IMR-90 (cell line): ENCODE results near the gene HPN. TPM values are rescaled to one million over a fixed set of nuclear protein-coding genes. Genes with fewer than 3 reads are reported as not detected.

Experiments
- ATAC-seq: fragments of 200-7000 bp; cut with Tn5 transposase; 2 replicates; pipeline ENCODE4 v1.9.1; 2020; ENCODE audit warnings: low read depth, mild to moderate bottlenecking, moderate library complexity
- BruUV-seq: library from RNA; stranded (reverse); fragments of 400-500 nt; replicated peaks from 2 replicates; lab custom pipeline; 2021; lab: Mats Ljungman, UMichigan
- CTCF ChIA-PET: fragments of 300-600 bp; formaldehyde crosslinking; extraction: SDS; loops from one replicate; lab custom pipeline; 2021; ENCODE audit warnings: antibody characterized with exemption; lab: Yijun Ruan, JAX
- POLR2A ChIA-PET: fragments of 300-600 bp; sonication (Branson Sonifier 250); formaldehyde crosslinking; loops from one replicate; lab custom pipeline; 2022; ENCODE audit warnings: antibody characterized with exemption; ENCODE audit not compliant: unreplicated experiment; lab: Charles Lee
- DNase-seq: peaks from one replicate; pipeline ENCODE4 v3.0.0; 2013
- H2AFZ ChIP-seq: replicated peaks from 2 replicates; pipeline ENCODE3; 2013; ENCODE audit warnings: low read length, mild to moderate bottlenecking; ENCODE audit not compliant: poor library complexity
- H2AK5ac ChIP-seq: 2 replicates; pipeline ENCODE4 v1.6.1; 2013; ENCODE audit warnings: low read depth, low read length, inconsistent platforms
- H2AK9ac ChIP-seq: replicated peaks from 2 replicates; pipeline ENCODE3; 2013; ENCODE audit warnings: mild to moderate bottlenecking, low read depth, low read length, moderate library complexity; ENCODE audit not compliant: poor library complexity
- H2BK120ac ChIP-seq: 2 replicates; pipeline ENCODE4 v1.6.1; 2013; ENCODE audit warnings: low read depth, low read length, inconsistent platforms
- H2BK15ac ChIP-seq: 3 replicates; pipeline ENCODE4 v1.6.1; 2013; ENCODE audit warnings: low read depth, low read length, inconsistent platforms
- H2BK20ac ChIP-seq: 2 replicates; pipeline ENCODE4 v1.6.1; 2013; ENCODE audit warnings: low read depth, mild to moderate bottlenecking, inconsistent platforms, low read length, moderate library complexity
- H2BK5ac ChIP-seq: 2 replicates; pipeline ENCODE4 v1.6.1; 2013; ENCODE audit warnings: mild to moderate bottlenecking, low read depth, low read length, inconsistent platforms; ENCODE audit not compliant: poor library complexity, severe bottlenecking
- H3K14ac ChIP-seq: replicated peaks from 2 replicates; pipeline ENCODE4 v1.6.1; 2013; ENCODE audit warnings: low read depth, low read length, inconsistent platforms
- H3K18ac ChIP-seq: 2 replicates; pipeline ENCODE4 v1.6.1; 2013; ENCODE audit warnings: low read depth, low read length, control low read depth
- H3K23ac ChIP-seq: 2 replicates; pipeline ENCODE4 v1.6.1; 2013; ENCODE audit warnings: low read depth, low read length, inconsistent platforms
- H3K27ac ChIP-seq: 2 replicates; pipeline ENCODE4 v1.5.1; 2013; ENCODE audit warnings: mild to moderate bottlenecking, control low read depth, low read length; ENCODE audit not compliant: insufficient read depth
- H3K27me3 ChIP-seq: 2 replicates; pipeline ENCODE4 v1.6.1; 2013; ENCODE audit warnings: low read length; ENCODE audit not compliant: control insufficient read depth, insufficient read depth
- H3K36me3 ChIP-seq: 2 replicates; pipeline ENCODE4 v1.6.1; 2013; ENCODE audit warnings: low read length, mixed read lengths; ENCODE audit not compliant: control insufficient read depth, insufficient read depth
- H3K4ac ChIP-seq: 2 replicates; pipeline ENCODE4 v1.6.1; 2013; ENCODE audit warnings: low read depth, low read length, inconsistent platforms
- H3K4me1 ChIP-seq: 2 replicates; pipeline ENCODE4 v1.6.1; 2013; ENCODE audit warnings: low read length, mixed read lengths; ENCODE audit not compliant: control insufficient read depth, insufficient read depth
- H3K4me2 ChIP-seq: 2 replicates; pipeline ENCODE4 v1.6.1; 2013; ENCODE audit warnings: low read depth, mild to moderate bottlenecking, control low read depth, low read length, moderate library complexity
- H3K4me3 ChIP-seq: 2 replicates; pipeline ENCODE4 v1.5.1; 2013; ENCODE audit warnings: low read depth, mild to moderate bottlenecking, control low read depth, low read length, moderate library complexity; ENCODE audit not compliant: insufficient read depth
- H3K56ac ChIP-seq: 2 replicates; pipeline ENCODE4 v1.6.1; 2013; ENCODE audit warnings: low read length, inconsistent platforms; ENCODE audit not compliant: insufficient read depth; ENCODE audit errors: extremely low read depth
- H3K79me1 ChIP-seq, 2 experiments: 2 replicates each; pipeline ENCODE4 v1.6.1; 2013; ENCODE audit warnings: low read length in 2 of 2, inconsistent platforms in 1 of 2, low read depth in 1 of 2
- H3K9ac ChIP-seq: 2 replicates; pipeline ENCODE4 v1.6.1; 2013; ENCODE audit warnings: low read depth, low read length, control low read depth
- H3K9me1 ChIP-seq: 2 replicates; pipeline ENCODE4 v1.6.1; 2013; ENCODE audit warnings: low read length, inconsistent platforms; ENCODE audit not compliant: insufficient read depth
- H3K9me3 ChIP-seq: 2 replicates; pipeline ENCODE4 v1.6.1; 2013; ENCODE audit warnings: low read length; ENCODE audit not compliant: control insufficient read depth, insufficient read depth
- H4K20me1 ChIP-seq: 2 replicates; pipeline ENCODE4 v1.6.1; 2013; ENCODE audit warnings: low read length, inconsistent platforms; ENCODE audit not compliant: insufficient read depth
- H4K5ac ChIP-seq: 2 replicates; pipeline ENCODE4 v1.6.1; 2013; ENCODE audit warnings: mild to moderate bottlenecking, low read depth, low read length, control low read depth
- H4K8ac ChIP-seq, 2 experiments: 2 replicates each; pipeline ENCODE4 v1.6.1; 2013; ENCODE audit warnings: low read depth in 2 of 2, low read length in 2 of 2, control low read depth in 1 of 2, inconsistent platforms in 1 of 2
- H4K91ac ChIP-seq: 2 replicates; pipeline ENCODE4 v1.6.1; 2013; ENCODE audit warnings: low read depth, low read length, inconsistent platforms; ENCODE audit not compliant: insufficient read depth
- CHD1 ChIP-seq: IDR thresholded peaks from 2 replicates; pipeline ENCODE4 v1.6.1; 2012; ENCODE audit warnings: low read depth, low read length, improper control_type of control experiment
- CTCF ChIP-seq: conservative IDR thresholded peaks from 2 replicates; pipeline ENCODE4 v1.5.1; 2012; ENCODE audit warnings: mild to moderate bottlenecking, low read depth, low read length, improper control_type of control experiment
- ELK1 ChIP-seq: fragments of 150-350 bp; IDR thresholded peaks from 2 replicates; pipeline ENCODE4 v1.6.1; 2016; ENCODE audit warnings: low read depth, mild to moderate bottlenecking, low read length, moderate library complexity, borderline replicate concordance
- FOS ChIP-seq: fragments of 150-350 bp; IDR thresholded peaks from 2 replicates; pipeline ENCODE4 v1.6.1; 2016; ENCODE audit warnings: low read depth, low read length
- MAFK ChIP-seq: IDR thresholded peaks from 2 replicates; pipeline ENCODE4 v1.6.1; 2012; ENCODE audit warnings: low read depth, low read length, improper control_type of control experiment
- MAZ ChIP-seq: IDR thresholded peaks from 2 replicates; pipeline ENCODE4 v1.6.1; 2012; ENCODE audit warnings: low read depth, mild to moderate bottlenecking, low read length, improper control_type of control experiment, moderate library complexity, borderline replicate concordance
- MXI1 ChIP-seq: IDR thresholded peaks from 2 replicates; pipeline ENCODE4 v1.6.1; 2012; ENCODE audit warnings: low read depth, mild to moderate bottlenecking, low read length, moderate library complexity, borderline replicate concordance
- NFE2L2 ChIP-seq: fragments of 150-350 bp; IDR thresholded peaks from 2 replicates; pipeline ENCODE4 v1.6.1; 2016; ENCODE audit warnings: low read depth, mild to moderate bottlenecking, low read length
- RAD21 ChIP-seq: IDR thresholded peaks from 2 replicates; pipeline ENCODE4 v1.6.1; 2012; ENCODE audit warnings: low read length, improper control_type of control experiment
- RCOR1 ChIP-seq: IDR thresholded peaks from 2 replicates; pipeline ENCODE4 v1.6.1; 2012; ENCODE audit warnings: mild to moderate bottlenecking, low read length, improper control_type of control experiment; ENCODE audit not compliant: insufficient replicate concordance
- SMC3 ChIP-seq: fragments of 150-350 bp; IDR thresholded peaks from 2 replicates; pipeline ENCODE4 v1.6.1; 2016; ENCODE audit warnings: low read depth, mild to moderate bottlenecking, antibody characterized with exemption, low read length, moderate library complexity
- USF2 ChIP-seq: fragments of 150-350 bp; IDR thresholded peaks from 2 replicates; pipeline ENCODE4 v1.6.1; 2017; ENCODE audit warnings: mild to moderate bottlenecking, antibody characterized with exemption, low read length, low read depth
- WGBS, 2 experiments: methylation state at CpG; one replicate each; pipeline versions ENCODE4 v1.1.5 to v1.1.7; 2013; ENCODE audit warnings: missing lambda C conversion rate in 2 of 2; ENCODE audit not compliant: insufficient read length in 1 of 2; ENCODE audit errors: extremely low coverage in 2 of 2; 5-methylcytosine and 5-hydroxymethylcytosine counted together
- dilution Hi-C: fragments of 300-500 bp; cut with HindIII; formaldehyde crosslinking; loops from one replicate; pipeline ENCODE4 v1.14.3; 2018; ENCODE audit warnings: low sequenced_read_pairs; ENCODE audit not compliant: unreplicated experiment
- in situ Hi-C: fragments of 300-500 bp; cut with MboI; formaldehyde crosslinking; loops from 3 replicates; pipeline ENCODE4 v1.14.3; 2019; ENCODE audit warnings: low sequenced_read_pairs, inconsistent platforms, mixed read lengths
- intact Hi-C: fragments of 100-400 bp; cut with micrococcal nuclease; formaldehyde crosslinking; loops from 2 replicates; pipeline ENCODE4 v1.10.0; 2022
- polyA plus RNA-seq, 3 experiments: library from polyadenylated mRNA; depleted of rRNA; stranded (reverse); fragments of >200 nt; gene quantifications; 2 replicates each; pipeline ENCODE4 v1.2.3, GENCODE V29; 2012; ENCODE audit warnings: low replicate concordance in 1 of 3
- total RNA-seq: library from RNA; depleted of rRNA; stranded (reverse); fragments of >200 nt; gene quantifications from 2 replicates; pipeline ENCODE4 v1.2.3, GENCODE V29; 2012

HPN gene
- total and polyA plus RNA-seq, 2 of the 4 experiments (the other 2 are of a cell fraction): not detected

- POLR2A ChIA-PET: no interaction called here
- H2BK120ac ChIP-seq: no peak overlapping the region
Measured at GRCh38 chr19:35051796-35052195, 10.3 kb downstream of the HPN start.

More at GRCh38 chr19:35051796-35052195, 10.3 kb downstream of the HPN start:
- Histone ChIP-seq H3K27ac (no peak overlapping the region), H2BK20ac (no peak overlapping the region), H3K9ac (no peak overlapping the region), H3K4me3 (no peak overlapping the region), H4K8ac (no peak overlapping the region), H2BK5ac (no peak overlapping the region), H3K18ac (no peak overlapping the region), H3K56ac (no peak overlapping the region), H3K9me3 (no peaks in the 10 kb centered on the region), H3K23ac (no peak overlapping the region), H3K27me3 (peaks cover 30% of the 10 kb centered on the region), H4K91ac (no peak overlapping the region), H3K79me1 (no peaks in the 10 kb centered on the region), H3K9me1 (no peaks in the 10 kb centered on the region), H2AK5ac (no peak overlapping the region), H3K4me2 (no peak overlapping the region), H4K20me1 (no peaks in the 10 kb centered on the region), H2AFZ (no peak overlapping the region), H2AK9ac (no peak overlapping the region), H3K36me3 (no peaks in the 10 kb centered on the region), H3K4me1 (no peaks in the 10 kb centered on the region), H3K14ac (no peak overlapping the region), H2BK15ac (no peak overlapping the region), H4K5ac (no peak overlapping the region), H3K4ac (no peak overlapping the region)
- no peak for DNase-seq
- CTCF ChIA-PET: interaction anchor here (0.6 to 1.1 kb wide), 3 partner anchors 21 to 211 kb away, joined by 3 to 5 read pairs (median 3); no protein-coding TSS in a partner anchor
- in situ Hi-C loops (no loop called here), dilution Hi-C loops (no loop called here), intact Hi-C loops (no loop called here)
- BruUV-seq: no TSS peak
- no peak for TF ChIP-seq RAD21
- no peak for TF ChIP-seq RCOR1
- TF ChIP-seq FOS: no peak
- no peak for TF ChIP-seq USF2
- no peak for TF ChIP-seq SMC3
- TF ChIP-seq ELK1: no peak
- no peak for TF ChIP-seq NFE2L2
- TF ChIP-seq MXI1: no peak
- TF ChIP-seq CTCF: no peak
- no peak for TF ChIP-seq MAZ
- TF ChIP-seq CHD1: no peak
- no peak for TF ChIP-seq MAFK
- no peak for ATAC-seq
- WGBS, 2 experiments: no CpG with 5 or more reads among the region's 5 CpGs
